Stimulated activated CD8-positive, alpha-beta memory T cell treated with anti-CD3 and anti-CD28 coated beads, Interleukin-15, amount 100 ng/mL, for 48 hours (primary cell): ENCODE measurements around the gene TPP1.

Experiments
- DNase-seq, 2 donors: peaks; one replicate each; pipeline ENCODE4 v3.0.0-alpha.2; 2020; ENCODE audit warnings: low read depth in 2 of 2

TPP1 gene

DNA sequence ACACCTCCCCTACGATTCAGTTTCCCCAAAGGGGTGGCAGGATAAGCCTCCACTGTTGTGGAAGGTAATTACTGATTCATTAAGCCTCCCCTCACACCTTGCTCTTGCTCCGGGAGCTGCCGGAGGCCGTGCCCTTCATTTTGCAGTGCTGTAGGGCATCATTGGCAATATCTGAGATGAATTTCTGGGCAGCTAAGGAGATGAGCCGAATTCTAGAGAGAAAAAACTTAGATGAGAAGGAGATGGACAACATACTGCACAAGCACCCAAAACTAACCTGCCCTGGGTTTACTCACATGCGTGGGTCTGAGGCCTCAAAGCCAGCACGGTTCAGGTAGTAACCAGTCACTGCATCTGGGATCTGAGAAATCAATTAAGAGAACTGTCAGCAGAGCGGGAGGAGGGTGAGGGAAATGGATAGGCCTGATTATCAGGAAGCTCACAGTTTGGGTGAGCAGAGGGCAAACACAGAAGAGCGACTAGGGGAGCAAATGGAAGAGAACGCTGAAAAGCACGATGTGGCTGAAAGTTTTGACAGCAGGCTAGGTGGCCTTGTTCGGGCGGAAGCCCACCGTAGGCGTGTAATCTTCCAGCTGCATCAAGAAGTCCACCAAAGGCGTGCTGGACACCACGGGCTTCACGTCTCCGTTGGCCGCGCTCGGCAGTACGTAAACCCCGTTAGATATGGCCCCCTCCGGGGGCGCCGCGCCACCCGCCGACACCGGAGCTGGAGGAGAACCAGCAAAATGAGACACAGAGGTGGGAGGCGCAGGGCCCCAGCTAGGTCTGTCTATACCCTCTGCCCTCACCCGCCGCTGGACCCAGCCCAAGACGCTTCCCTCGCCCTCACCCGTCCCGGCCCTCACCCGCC is 7.9 kb downstream of the TPP1 start:
- peak in 1 of 2 donors; percentile 12 for DNase-seq

DNA sequence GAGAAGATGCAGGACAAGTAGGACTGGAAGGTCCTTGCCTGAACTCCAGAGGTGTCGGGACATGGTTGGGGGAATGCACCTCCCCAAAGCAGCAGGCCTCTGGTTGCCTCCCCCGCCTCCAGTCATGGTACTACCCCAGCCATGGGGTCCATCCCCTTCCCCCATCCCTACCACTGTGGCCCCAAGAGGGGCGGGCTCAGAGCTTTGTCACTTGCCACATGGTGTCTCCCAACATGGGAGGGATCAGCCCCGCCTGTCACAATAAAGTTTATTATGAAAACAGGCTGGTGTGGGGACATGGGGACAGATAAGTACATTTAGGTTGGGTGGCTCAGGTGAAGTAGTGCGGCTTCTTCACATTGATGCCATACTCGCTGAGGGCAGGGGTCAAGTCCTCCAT is 8.6 kb downstream of the TPP1 start:
- no peak for DNase-seq

DNA sequence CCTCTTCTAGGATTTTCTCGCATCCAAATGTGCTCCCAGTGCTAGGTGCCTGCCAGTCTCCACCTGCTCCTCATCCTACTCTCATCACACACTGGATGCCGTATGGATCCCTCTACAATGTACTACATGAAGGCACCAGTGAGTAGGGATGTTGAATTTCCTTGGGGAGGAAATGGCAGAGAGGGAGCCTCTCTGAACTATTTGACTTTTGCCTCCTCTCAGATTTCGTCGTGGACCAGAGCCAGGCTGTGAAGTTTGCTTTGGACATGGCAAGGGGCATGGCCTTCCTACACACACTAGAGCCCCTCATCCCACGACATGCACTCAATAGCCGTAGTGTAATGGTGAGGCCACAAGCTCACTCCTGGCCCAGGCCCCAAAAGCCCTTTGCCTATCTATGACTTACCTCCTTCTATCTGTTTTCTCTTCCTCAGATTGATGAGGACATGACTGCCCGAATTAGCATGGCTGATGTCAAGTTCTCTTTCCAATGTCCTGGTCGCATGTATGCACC is 9.7 kb downstream of the TPP1 start:
- no peak for DNase-seq

DNA sequence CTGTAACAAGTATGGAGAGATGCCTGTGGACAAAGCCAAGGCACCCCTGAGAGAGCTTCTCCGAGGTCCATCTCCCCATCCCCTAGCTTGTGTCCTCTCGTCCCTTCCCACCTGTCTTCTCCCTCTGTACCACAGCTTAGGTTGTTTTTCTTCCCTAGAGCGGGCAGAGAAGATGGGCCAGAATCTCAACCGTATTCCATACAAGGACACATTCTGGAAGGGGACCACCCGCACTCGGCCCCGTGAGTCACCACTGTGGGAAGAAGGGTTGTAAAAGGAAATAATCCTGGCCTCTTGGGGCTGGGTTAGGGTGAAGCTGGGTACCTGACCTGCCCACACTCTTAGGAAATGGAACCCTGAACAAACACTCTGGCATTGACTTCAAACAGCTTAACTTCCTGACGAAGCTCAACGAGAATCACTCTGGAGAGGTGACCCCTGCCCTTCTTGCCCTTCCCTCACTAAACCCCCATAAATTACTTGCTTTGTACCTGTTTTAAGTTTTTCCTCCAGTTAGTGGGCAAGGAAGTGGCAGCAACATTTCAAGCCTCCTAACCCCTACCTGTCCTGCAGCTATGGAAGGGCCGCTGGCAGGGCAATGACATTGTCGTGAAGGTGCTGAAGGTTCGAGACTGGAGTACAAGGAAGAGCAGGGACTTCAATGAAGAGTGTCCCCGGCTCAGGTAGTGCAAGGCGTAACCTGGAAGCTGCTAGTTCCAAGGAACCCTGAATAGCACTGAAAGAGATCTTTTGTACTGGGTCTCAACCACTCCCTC is 10.3 kb downstream of the TPP1 start:
- no peak for DNase-seq

DNA sequence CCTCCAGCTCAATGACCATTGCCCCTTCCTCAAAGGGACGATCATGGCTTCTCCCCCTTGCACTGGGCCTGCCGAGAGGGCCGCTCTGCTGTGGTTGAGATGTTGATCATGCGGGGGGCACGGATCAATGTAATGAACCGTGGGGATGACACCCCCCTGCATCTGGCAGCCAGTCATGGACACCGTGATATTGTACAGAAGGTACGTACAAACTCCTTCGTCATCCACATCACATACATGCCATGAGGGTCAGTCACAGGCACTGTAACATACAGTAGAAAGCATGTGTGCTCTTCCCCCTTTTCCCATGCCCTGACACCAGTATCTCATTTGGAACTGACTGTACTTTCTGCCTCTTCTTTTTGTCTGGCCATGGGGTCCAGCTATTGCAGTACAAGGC is 11.2 kb downstream of the TPP1 start:
- no peak for DNase-seq

DNA sequence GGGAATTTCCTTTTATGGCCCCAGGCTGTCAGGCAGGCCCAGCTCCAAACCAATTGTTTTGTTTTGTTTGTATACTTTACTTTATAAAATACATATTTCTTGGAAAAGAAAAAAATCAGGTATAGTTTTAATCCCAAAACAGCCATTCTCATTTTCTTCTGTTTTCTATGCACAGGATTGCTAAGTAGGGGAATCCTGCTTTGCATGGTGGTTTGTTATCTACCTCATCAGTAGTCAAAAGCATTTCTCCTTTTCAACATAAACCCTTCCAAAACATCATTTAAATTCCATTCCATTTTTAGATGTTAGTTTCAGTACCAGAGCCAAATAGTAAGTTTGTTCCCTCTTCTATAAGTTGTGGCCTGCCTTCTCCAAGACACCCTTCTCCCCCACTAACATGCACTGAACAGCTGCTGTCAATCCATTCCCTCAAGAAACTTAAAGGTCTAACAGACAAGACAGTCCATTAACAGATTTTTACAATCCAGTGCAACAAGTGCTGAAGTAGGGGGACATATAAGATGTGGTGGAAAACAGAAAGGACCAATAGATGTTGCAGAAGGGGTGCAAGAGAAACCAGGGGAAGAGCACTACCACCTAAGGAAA is 11.9 kb downstream of the TPP1 start:
- no peak for DNase-seq

DNA sequence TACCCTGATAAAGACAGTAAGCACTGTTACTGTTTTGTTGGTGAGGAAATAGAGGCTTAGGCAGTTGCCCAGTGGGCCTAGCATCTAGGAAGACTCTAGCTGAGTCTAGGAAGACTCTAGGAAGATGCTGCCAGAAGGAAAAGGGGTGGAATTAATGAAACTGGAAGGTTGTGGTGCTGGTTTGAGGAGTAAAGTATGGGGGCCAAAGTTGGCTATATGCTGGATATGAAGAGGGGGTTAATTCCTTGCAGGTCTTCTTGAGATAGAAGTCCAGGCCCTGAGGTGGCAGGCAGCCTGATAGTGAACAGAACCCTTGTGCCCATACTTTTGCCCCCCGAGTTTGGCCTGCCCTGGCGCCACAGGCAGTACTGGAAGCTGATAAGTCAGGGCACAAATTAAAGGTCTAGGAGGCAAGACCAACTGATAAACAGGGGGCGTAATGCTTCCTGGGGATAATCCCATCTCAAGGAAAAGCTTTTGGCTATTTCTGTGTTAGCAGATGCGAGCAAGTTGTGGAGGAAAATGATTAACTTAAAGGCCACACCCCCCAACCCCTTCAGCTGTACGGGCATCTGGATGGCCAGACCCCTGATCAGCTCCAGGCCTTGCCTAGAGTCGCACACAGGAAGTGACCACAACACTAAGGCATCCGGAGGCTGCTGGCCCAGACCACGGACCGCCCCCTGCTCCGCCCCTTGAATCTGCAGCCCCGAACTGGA is 12.6 kb downstream of the TPP1 start:
- DNase-seq: peak; percentile 56 to 66

DNA sequence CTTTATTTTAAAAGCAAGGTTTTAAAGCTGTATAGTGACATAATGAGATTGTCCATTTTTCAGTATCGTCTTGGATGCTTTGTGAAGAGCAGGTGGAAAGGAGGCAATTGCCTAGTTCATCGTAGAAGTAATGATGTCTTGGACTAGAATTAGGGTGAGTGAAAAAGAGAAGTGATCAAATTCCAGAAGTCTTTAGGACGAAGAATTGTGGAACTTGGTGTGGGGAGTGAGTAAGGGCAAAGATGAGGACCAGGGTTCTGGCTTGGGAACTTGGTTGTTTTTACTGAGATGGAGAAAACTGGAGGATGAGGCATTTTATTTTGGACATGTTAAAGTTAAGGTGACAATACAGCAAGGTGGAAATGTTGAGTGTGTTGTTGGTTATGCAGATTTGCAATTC is 14.4 kb downstream of the TPP1 start:
- no peak for DNase-seq

DNA sequence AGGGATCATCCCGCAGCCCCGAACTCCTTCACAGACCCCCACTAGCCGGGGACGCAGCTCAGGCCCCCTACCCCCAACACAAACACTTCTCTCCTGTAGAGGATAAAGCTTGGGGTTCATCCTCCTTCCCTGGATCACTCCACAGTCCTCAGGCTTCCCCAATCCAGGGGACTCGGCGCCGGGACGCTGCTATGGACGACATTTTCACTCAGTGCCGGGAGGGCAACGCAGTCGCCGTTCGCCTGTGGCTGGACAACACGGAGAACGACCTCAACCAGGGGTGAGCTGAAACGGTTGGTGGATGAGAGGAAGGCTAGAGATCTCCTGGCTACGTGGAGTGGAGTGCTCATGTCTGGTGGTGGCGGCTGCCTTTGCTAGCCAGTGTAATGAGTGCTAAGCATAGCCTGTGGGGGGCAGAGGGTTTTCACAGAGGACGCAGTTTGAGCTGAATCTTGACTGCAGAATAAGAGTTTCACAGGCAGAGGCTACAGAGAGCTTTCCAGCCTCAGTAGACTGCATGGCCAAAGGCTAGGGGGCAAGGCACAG is 15.1 kb downstream of the TPP1 start:
- peak in 1 of 2 donors; percentile 17 for DNase-seq

DNA sequence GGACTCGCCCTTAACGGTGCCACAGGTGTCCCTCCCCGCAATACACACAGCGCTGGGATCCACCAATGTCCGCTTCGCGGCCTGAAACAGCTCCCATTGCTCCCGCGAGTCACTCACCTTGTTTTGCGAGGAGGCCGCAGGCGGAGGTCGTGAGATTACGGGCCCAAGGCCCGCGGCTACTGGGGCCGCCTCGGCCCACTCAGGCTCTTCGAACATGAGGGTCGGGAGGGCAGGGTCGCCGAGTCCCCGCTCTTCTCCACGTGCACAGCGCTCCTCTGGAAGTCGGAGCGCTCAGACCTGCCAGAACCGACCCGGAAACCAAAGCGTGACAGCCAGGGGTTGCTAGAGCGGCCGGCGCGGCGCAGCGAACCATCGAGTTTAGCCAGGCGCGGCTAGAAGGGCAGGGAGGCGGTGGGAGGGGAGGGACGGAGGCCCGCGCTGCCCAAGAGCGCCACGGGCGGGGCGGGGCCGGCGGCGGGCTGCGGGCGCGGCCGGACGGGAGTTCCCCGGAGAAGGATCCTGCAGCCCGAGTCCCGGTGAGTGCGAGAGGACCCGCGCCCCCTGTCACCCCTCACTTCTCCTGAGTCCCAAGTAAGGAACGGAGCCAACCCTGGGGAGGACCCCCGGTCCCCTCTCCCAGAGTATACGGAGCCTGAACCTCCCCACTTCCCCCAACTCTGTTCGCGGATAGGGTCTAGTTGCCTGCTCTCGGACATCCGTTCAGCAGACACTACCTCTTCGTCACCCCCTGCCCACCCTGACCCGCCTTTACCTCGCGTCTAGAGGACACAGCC is 15.7 kb downstream of the TPP1 start, which contains the start of the genes ILK and RRP8:
Gene ILK, plus strand, starts transcription at position 488 of the 794 bp plus-strand sequence. CDS start 498 bp downstream, outside the sequence.
Gene RRP8, minus strand, starts transcription at position 330 of the 794 bp plus-strand sequence. Its CDS starts 114 bp downstream, at position 216.
- peak; percentile 85 for DNase-seq

DNA sequence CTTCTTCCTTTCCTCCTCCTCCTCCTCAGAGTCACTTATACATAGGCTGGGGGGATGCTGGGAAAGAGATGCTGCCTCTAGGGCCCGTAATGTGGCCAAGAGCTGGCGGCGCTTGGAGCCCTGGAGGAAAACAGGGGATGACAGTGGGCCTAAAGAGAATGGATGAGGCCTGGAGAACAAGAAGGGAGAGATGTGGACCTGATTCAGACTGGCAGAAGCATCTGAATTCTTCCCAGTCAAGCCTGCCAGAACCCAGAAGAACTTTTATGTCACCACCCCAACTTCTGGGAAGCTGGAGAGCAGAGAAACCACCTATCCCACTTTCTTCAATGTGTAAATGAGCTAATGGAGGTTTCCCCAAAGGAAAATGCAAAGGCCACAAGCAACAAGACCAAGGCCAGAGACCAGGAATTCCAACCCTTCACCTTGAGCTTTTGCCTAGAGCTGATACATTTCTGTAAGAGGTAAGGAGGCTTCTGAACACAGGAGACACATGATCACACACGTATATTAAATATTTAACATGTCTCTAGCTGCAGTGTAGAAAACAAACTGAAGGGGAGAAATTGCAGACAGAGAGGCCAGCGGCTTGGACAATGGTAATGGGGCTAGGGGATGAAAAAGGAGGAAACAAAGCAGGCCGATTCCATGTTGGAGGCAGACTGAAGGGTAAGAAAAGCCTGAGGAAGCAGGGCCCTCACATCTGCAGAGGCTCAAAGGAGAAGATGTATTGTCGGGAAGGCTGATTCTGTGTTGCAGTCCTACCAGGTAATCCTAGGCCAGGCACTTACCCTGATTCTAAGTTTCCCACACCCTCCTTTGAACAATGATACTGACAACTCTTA is 16.9 kb downstream of the TPP1 start:
- DNase-seq: no peak

DNA sequence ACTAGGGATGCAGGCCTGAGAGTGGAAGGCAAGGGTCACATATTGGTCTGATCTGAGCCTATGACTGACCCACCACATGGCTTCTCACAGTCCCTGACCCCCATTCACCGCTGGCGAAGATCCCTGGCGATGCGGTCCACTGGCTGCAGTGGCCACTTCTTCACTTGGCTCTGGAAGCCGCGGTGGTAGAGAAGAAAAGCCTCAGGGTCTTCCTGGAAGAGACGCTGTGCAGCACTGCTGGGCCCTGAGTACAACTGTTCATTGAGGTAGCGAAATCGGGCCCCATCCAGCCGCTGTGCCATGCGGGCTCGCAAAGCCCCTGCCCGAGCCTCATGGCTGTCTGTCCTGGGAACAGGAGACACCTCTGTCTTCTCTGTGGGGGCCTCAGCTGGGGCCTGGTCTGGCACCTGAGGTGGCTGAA is 18.2 kb downstream of the TPP1 start:
- DNase-seq: no peak

DNA sequence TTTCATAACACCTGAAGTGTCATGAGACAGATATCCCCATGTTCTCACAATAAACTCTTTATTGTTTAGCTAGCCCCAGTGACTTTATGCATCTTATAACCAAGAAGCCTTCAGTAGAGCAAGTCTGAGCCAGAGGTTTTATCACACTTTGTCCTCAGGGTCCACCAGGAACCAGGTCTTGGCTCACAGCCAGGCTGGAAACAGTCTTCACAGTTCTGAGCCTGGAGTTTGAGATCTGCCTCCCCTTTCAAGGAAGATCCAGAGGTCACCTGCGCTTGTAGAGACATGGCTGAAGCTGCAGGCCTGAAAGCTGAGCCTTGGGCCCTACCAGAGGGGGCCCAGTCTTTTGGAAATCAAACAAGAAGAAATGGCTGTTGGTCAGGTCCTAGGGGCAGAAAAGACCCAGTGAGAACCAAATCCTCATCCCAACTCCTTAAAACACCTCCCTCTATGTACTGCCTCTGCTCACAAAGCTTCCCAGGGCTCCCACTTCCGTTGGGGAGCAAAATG is 19.3 kb downstream of the TPP1 start:
- DNase-seq: no peak

DNA sequence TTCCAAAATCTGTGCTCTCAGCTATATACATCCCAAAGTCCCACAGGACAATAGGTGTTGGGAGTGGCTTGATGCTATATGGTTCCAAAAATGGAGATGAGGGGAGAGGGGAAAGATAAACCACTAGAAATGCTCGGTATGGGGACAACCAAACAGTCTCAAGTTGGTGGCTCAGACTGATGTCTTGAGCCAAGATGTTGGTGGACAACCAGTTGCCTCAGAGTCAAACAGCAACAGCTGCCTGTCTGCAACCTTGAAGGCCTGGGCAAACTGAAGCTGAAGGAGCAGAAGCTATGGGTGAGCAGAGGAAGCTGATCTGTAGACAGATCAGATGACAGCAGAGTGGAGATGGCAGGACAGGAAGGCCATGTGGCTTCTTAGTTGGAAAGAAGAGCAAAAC is 19.8 kb downstream of the TPP1 start:
- no peak for DNase-seq

DNA sequence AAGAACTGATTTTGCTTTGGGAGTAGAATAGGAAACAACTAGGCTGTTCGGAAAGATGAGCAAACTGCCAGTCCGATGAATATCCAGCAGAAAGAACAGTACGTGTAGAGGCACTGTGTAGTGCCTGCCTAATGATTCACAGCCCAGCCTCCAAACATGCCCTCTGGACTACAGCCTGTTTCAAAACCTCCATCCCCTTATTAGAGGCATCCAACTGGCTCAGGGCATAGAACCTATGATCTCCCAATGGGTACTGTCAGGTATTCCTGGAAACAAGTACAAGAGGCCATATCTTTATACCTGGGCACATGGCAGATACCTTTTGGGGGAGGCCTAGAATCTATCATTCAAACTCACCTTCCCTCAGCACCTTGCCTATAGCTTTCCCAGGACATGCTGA is 20.7 kb downstream of the TPP1 start:
- no peak for DNase-seq

DNA sequence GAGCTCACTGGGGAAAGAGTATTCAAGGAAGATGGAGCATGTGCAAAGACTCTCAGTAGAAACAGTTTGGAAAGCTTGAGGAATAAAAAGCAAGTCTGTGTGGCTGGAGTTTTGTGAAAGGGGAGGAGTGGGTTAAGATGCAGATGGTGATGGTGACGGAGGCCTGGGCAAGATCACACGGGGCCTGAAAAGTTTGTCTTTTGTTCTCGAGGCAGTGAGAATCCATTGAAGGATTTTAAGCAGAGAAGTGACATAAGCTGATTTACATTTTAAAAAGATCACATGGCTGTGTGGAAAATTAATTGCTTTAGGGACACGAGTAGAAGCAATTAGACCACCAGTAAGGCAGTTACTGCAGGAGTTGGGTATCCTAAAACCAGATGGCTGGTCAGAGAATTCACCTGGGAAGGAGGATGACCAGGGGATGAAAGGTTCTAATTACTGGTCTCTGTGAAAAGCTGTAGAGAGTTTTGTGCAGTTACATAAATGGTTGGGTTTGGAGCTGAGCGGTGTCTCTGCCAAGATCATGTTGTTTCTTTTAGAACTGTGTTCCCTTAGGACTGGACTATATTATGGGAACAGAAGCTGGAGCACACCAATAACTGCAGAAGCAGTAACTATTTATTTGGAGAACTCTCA is 22.9 kb downstream of the TPP1 start:
- no peak for DNase-seq

DNA sequence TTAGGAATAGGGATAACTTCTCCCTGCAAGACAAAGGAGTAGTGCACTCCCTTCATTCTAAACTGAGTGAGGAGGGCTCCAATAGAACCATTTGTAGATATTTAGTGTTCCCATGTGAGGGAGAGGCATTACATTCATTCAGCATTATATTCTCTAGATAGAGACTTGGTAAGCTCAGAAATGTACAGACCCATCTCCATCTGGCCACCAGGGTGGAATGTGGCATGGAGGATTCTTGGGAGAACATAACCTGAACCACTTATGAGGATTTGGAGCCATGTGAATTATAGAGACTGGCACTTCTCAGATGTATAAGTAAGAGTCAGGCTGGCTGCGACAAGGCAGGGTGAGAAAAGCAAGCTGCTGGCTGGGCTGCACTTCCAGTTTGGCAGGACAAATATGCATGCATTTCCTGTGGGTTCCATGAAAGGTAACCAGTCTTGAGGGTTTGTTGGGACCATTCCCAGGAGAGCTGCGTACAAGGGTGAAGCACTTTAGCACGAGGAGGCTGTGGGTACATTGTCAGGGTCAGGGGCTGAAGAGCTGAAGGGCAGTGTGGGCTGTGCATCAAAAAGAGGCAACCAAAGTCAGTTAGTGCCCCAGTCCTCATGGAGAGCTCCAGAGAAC is 25.0 kb downstream of the TPP1 start:
- no peak for DNase-seq

DNA sequence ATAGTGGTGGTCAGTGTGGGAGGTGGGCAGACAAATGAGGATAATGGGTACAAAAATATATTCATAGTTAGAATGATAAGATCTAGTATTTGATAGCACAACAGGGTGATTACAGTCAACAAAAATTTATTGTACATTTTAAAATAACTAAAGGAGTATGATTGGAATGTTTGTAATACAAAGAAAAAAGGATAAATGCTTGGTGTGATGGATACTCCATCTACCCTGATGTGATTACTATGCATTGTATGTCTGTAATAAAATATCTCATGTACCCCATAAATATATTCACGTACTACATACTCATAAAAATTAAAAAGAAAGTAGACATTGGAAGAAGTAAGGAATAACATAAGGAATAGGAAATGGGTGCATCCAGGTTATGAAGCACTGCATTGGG is 31.2 kb downstream of the TPP1 start:
- DNase-seq: no peak
